ENCODE data around the gene SLC15A1.

Gene SLC15A1

GRCh38 chr13:98721825-98722510 is 30.5 kb downstream of the SLC15A1 start:
- intact Hi-C loops (cut with DNase I) = no loop called here
- DNase-seq = peak in 1 of 42 donors; percentile 10

- intact Hi-C loops (cut with DNase I) = no loop called here
- DNase-seq = no peak
These were observed 32.8 kb downstream of the SLC15A1 start for GRCh38 chr13:98719527-98720250.

- DNase-seq = no peak
- intact Hi-C loops (cut with DNase I) = no loop called here
These were observed 34.6 kb downstream of the SLC15A1 start for GRCh38 chr13:98717891-98718290.

GRCh38 chr13:98717256-98717655 is 35.2 kb downstream of the SLC15A1 start:
- intact Hi-C loops (cut with DNase I) = no loop called here
- DNase-seq = no peak

- DNase-seq = no peak
- intact Hi-C loops (cut with DNase I) = no loop called here
These were observed 42.0 kb downstream of the SLC15A1 start for GRCh38 chr13:98710521-98710920.

DNA sequence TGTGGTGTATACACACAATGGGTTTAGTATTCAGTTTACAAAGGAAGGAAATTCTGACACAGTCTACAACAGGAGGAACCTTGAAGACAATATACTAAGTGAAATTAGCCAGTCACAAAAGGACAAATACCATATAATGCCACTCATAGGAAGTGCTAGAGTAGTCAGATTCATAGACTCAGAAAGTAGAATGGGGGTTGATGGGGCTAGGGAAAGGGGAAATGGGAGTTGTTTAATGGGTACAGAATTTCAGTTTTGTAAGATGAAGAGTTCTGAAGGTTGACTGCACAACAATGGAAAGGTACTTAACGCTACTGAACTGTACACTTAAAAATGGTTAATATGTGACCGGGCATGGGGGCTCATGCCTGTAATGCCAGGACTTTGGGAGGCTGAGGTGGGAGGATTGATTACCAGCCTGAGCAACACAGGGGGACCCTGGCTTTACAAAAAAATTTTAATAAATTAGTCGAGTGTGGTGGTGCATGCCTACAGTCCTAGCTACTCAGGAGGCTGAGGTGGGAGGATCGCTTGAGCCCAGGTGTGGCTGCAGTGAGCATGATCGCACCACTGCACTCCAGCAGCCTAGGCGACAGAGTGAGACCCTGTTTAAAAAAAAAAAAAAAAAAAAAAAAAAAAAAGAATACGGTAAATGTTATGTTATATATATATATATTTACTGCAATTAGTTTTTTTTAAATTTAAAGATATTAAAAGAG is 45.0 kb downstream of the SLC15A1 start:
- intact Hi-C loops (cut with DNase I) = no loop called here
- no peak for DNase-seq

GRCh38 chr13:98706446-98707110 is 45.9 kb downstream of the SLC15A1 start:
- intact Hi-C loops (cut with DNase I) = no loop called here
- DNase-seq = no peak

DNA sequence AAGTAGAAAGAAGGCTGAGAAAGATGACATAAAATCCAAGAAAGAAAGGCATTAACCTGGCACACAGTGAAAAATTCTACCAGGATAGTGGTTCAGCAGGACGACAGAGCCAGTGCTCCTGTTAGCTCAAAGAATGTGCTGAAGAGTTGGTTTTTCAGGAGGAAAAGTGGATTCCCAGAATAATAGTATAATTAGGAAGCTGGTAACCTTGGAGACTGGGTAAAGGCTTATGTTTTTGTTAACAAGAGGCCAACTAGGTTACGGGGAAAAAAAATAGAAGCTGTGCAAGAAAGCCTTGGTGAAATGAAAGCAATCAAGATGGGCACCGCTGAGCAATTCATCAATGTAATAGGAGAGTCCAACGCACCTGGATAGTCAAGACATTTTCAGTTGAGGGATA is 54.7 kb downstream of the SLC15A1 start:
- intact Hi-C loops (cut with DNase I) = no loop called here

GRCh38 chr13:98693756-98694155 is 58.7 kb downstream of the SLC15A1 start:
- no peak for DNase-seq
- intact Hi-C loops (cut with DNase I) = no loop called here

More for the DNA sequence above, 54.7 kb downstream of the SLC15A1 start:
- DNase-seq = no peak

DNA sequence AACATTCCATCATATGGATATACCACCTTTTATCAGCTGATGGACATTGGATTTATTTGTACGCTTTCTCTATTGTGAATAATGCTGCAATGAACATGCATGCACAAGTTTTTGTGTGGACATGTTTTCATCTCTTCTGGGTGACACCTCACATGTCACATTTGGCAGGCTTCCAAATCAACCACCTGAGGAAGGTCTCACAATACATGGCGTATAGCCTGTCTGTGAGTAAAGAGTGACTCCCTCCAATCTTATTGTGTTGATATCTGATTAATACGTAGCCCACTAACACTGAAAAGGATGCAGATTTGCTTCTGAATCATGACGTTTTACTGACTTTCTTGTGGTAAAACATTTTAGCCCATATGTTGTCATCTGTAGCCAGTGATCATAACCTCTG is 61.1 kb downstream of the SLC15A1 start:
- intact Hi-C loops (cut with DNase I) = no loop called here
- DNase-seq = no peak

DNA sequence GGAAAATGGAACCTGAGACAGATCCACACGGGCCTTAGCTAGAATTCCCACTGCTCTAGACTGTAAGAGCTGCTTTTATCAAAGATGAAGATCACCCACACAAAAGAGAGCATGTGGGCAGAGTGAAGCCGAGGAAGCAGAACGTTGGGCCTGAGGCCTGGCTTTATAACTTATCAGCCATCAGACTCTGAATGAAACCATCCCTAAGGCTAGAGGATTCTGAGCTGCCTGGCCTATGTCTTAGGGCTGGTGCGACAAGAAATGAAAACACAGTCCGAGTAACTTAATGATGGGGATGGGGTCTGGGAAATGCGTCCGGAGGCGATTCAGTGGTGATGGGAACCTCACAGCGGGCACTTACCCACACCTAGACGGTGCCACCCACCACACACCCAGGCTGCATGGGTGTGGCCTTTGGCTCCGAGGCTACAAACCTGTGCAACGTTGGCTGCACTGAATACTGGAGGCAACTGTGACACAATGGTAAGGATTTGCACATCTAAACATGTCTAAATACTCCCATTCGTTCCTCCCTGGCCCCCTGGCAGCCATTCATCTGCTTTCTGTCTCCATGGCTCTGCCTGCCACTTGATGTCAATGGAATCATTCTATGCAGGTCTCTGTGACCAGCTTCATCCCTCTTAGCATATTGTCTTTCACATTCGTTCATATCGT is 62.0 kb downstream of the SLC15A1 start:
- DNase-seq = no peak
- intact Hi-C loops (cut with DNase I) = no loop called here

DNA sequence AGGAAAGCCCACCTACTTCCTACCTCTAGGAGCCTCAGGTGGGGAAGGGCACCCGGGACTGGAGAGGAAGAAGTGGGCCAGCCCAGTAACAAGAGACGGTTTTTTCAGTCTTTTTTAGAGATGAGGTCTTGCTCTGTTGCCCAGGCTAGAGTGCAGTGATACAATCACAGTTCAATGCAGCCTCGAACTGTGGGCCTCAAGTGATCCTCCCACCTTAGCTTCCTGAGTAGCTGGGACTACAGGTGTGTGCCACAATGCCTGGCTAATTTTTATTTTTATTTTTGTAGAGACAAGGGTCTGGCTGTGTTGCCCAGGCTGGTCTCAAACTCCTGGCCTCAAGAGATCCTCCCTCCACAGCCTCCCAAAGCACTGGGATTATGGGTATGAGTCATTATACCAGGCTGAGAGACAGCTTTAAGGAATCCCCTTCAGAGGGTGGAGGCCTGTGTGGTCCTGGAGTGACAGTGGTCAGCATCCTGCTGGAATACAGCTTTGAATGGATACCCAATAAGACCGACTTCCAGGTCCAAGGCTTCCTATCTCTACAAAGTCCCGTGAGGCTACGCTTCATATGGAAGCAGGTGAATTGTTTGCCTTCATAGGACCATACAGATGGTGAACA is 63.0 kb downstream of the SLC15A1 start:
- DNase-seq = no peak
- intact Hi-C loops (cut with DNase I) = no loop called here

DNA sequence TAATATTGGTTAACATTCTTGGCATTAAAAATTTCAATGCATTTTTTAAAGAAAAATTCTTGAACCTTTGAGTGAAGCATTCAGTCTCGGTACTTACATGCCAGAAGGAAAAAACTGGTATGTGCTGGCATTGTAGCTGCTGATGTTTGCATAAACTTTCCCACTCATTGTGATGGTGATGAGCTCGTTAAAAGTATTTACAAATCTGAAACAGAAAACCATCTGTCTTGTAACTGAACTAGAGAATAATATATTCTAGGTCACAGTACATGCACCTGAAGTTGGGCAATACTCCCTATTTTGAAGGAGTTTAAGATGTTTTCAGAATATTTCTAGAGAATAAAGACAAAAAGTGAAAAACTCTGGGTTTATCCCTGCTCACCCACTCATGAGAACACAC is 64.1 kb downstream of the SLC15A1 start:
- DNase-seq = no peak
- intact Hi-C loops (cut with DNase I) = no loop called here

DNA sequence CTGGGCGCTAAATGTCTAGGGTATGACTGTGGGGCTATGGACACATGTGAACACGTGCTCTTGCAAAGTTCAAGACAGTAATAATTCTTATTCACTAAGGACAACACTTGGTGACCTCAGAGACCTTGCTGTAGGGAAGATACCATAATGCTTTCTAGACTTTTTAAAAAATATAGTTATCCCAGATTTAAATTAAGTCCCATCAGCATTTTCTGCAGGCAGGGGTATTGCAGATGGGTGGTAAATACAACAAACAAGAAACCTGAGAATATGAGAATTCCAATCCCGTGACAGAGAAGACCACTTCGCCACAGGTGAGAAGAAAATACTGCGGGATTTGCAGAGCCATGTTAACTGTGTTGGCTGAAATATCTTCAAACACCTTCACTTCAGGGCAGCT is 65.2 kb downstream of the SLC15A1 start:
- intact Hi-C loops (cut with DNase I) = no loop called here
- DNase-seq = no peak

GRCh38 chr13:98686270-98686669 is 66.2 kb downstream of the SLC15A1 start:
- no peak for DNase-seq
- intact Hi-C loops (cut with DNase I) = no loop called here

DNA sequence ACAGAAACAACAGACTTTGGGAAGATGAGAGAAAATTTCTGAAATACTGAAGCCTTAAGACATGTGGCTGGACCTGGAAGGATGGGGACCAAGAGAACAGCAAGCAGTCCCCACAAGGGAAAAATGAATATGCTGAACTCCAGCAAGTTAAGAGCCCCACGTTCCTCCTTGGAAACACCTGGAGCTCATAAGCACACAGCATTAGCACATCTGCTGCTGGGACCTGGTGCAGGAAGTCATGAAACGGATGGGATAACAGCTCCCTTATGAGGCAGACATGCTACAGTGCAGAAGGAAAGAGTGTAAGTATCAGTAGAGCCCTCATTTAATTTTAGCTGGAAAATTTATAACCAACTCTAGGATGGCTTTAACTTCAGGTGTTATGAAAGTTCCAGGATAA is 67.3 kb downstream of the SLC15A1 start:
- no peak for DNase-seq
- intact Hi-C loops (cut with DNase I) = no loop called here

DNA sequence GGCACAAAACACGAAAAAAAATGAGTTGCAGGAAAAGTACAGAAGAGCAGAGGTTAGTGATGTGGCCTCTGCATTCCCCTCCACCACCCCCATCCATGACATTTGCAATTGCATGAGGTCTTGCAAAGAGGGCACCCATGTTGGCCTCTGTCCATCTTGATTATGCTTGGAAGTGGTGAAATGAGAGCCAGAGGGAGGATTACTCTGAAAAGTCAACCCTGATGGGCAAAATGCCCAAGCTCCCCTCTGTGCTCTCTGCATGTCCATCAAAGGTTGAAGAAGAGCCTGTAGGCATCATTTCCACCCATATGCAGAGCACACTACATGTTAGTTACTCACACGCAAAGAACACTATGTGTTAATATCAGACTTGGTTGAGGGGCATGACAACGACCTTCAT is 71.4 kb downstream of the SLC15A1 start:
- intact Hi-C loops (cut with DNase I) = no loop called here
- no peak for DNase-seq

- intact Hi-C loops (cut with DNase I) = loop anchor here (10.0 kb wide), 1 partner anchor 824 kb away; no protein-coding TSS in a partner anchor
- no peak for DNase-seq
These were observed 73.7 kb downstream of the SLC15A1 start for GRCh38 chr13:98678741-98679140.

DNA sequence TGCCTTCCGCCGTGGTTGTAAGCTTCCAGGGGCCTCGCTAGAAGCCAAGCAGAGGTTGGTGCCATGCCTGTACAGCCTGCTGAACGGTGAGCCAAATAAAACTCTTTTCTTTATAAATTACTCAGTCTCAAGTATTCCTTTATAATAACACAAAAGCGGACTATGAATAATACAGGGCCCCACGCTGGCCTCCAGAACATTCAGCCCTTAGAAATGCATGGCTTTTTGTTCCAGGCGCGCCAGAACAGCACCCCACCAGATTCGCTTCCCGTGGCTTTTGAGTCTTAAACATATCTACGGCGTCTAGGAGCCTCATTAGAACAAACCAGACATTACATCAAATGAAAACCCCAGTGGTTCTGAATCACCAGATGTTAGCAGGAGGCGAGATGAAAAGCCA is 75.1 kb downstream of the SLC15A1 start:
- DNase-seq = no peak
- intact Hi-C loops (cut with DNase I) = loop anchor here (10.0 kb wide), 1 partner anchor 823 kb away; no protein-coding TSS in a partner anchor

All from head of caudate nucleus (tissue), 42 donors.